ENCODE data around the gene TTC7B. TPM values are rescaled to one million over a fixed set of nuclear protein-coding genes. Genes with fewer than 3 reads are reported as not detected.

Gene TTC7B
- total and polyA plus RNA-seq, 2 of the 8 experiments (the other 6 are each of a cell fraction or from before 2014, with no cell fraction given): 23.7 to 34.0 TPM

DNA sequence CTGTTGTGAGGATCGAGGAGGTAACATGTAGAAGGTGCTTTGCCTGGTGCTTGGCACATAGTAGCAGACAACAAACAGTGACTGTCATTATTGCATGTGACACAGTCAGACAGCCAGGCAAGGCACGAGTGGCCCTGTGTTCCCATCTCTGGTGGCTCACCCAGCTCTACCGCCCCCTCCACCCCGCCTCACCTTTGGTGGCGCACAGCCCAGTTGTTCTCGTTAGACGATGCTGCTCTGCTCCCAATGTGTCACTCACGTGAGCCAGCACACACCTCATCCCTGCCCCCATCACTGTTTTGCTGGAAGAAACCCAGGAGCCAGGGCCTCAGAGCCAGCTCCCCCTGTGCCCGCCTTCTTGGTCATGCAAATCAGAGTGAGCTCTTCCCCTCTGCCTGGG, 306.1 kb downstream of the TTC7B start (continued):
- TF ChIP-seq, protein P1, sequence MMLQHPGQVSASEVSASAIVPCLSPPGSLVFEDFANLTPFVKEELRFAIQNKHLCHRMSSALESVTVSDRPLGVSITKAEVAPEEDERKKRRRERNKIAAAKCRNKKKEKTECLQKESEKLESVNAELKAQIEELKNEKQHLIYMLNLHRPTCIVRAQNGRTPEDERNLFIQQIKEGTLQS (IDR thresholded peaks at IDR 0.05; ENCODE audit: insufficient read depth, low read depth, low read length): no peak
- TF ChIP-seq, protein P2, sequence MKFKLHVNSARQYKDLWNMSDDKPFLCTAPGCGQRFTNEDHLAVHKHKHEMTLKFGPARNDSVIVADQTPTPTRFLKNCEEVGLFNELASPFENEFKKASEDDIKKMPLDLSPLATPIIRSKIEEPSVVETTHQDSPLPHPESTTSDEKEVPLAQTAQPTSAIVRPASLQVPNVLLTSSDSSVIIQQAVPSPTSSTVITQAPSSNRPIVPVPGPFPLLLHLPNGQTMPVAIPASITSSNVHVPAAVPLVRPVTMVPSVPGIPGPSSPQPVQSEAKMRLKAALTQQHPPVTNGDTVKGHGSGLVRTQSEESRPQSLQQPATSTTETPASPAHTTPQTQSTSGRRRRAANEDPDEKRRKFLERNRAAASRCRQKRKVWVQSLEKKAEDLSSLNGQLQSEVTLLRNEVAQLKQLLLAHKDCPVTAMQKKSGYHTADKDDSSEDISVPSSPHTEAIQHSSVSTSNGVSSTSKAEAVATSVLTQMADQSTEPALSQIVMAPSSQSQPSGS (IDR thresholded peaks at IDR 0.05; ENCODE audit: low read length): no peak
- TF ChIP-seq RBBP5 (IDR thresholded peaks at IDR 0.05; ENCODE audit: borderline replicate concordance, low read depth, low read length) (no peak), ZNF274 (IDR thresholded peaks at IDR 0.05; ENCODE audit: borderline replicate concordance, extremely low read depth, low read length) (no peak)
